ENCODE measurements around the gene IFIT5.
"Not testable (repeated sequence)": the region's sequence is repeated elsewhere in the genome, so short reads cannot be mapped to it uniquely, and the experiment has no call there.

DNA sequence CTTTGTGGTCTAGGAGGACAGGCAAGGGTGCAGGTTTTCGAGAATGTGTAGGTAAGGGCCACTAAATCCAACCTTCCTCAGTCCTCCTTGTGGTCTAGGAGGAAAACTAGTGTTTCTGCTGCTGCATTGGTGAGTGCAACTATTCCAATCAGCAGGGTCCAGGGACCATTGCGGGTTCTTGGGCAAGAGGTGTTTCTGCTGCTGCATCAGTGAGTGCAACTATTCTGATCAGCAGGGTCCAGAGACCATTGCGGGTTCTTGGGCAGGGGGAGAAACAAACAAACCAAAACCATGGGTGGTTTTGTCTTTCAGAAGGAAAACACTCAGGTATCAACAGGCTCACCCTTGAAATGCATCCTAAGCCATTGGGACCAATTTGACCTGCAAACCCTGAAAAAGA lies 6.6 kb upstream of the IFIT5 start:
- not testable (repeated sequence) for TF ChIP-seq CTCF, POLR2A (IDR thresholded peaks at IDR 0.05)
